MV-4-11 (cell line): Measurements from ENCODE around the gene RTP5.
A peak's percentile ranks its signal among the peaks of the same experiment; 100 is the strongest.
"Not testable (repeated sequence)": the region's sequence is repeated elsewhere in the genome, so short reads cannot be mapped to it uniquely, and the experiment has no call there.

Experiments
- DNase-seq: peaks from one replicate; lab custom pipeline; 2025; lab: John Stamatoyannopoulos, UW

Gene RTP5

DNA sequence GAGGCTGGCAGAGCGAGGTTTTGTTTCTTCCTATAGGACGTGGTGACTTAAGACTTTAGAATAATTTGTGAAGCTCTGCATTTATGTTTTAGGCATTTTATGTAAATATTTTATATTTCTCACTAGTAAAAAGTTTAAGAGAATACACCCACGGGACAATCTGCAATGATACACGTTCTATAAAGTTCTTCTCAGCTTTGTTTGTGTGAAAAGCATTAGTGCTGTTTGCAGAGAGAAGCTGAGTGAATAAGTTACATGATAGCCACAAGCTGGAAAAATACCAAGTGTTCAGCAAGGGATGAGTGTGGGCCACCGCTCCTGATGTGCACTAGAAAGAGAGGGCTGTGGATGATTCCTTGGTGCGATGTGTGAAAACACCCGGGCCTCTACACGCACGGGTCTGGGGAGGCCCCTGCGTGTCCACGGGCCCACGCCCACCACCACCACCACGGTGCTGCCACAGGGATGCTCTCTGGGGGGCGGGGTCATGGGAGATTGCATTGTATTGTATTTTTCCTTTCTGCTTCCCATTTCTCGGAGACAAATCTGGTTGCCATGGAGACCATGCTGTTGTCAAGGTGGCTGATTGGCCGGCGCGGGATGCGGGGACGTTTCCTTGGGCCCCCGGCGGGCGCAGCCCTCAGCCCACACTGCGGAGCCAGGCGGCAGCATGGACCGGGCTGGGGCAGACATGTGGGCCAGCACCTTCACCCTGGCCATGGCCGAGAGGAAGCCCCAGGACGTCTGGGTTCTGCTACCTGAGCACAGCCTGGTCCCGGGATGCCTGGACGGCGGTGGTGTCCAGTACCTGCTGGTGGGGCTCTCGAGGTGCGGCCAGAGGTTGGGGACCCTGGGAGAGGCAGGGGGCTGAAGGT lies at the start of gene RTP5:
RTP5 (plus strand) TSS at position 643 of the 875 bp plus-strand sequence; CDS start at position 671, 28 bp downstream.
- no peak for DNase-seq

DNA sequence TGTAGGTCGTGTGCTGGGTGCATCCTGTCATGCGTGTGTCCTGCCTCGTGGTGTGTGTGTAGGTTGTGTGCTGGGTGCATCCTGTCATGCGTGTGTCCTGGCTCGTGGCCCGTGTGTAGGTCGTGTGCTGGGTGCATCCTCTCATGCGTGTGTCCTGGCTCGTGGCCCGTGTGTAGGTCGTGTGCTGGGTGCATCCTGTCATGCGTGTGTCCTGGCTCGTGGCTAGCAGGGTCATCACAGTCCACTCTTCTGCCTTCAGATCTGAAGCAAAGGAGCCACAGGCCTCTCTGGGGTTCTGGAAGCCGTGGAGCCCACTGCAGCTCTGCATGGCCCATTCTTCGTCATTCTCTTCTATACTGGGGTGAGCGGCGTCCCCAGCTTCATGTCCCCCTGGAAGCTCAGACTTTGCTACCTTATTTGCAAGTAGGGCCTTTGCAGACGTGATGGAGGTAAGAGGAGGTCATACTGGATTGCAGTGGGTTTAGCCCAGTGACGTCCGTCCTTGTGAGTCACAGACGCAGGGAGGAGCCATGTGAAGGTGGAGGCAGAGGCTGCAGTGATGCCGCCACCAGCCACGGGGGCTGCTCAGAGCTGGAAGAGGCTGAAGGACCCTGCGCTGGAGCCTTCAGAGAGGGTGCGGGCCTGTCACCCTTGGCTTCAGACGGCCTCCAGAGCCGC lies 49.4 kb upstream of the RTP5 start:
- DNase-seq = not testable (repeated sequence)

DNA sequence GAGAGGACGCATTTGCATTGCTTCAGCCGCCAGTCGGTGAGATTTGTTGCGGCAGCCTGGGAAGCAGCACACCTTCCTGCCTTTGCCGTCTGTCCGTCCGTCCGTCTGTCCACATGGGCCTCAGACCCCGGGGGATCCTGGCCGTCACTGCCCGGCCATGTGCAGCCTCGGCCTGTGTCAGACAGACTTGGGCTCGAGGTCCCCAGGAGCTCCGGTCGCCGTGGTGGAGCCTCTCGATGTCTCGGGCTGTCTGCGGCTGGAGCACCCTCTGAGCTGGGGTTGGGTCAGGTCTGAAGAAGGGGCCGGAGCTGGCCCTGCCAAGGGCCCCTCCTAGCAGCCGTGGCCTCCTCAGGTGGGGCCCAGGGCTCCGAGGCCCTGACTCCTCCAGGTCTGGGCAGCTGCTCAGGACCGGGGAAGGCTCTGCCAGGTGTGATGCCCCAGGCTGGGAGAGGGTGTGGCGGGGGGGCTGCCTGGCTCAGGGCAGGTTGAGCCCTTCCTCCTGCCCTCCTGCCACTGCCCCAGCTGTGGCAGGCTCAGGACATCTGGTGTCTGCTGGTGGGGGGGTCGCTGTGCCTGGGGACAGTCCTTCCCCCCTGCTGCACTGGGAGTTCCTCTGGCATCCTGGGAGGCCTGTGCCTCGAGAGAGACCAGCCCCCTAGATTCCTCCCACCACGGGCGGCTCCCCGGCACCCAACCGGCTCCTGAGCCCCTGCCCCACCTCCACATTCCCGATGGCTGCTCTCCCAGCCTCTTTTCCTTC lies 48.7 kb upstream of the RTP5 start:
- DNase-seq = no peak

DNA sequence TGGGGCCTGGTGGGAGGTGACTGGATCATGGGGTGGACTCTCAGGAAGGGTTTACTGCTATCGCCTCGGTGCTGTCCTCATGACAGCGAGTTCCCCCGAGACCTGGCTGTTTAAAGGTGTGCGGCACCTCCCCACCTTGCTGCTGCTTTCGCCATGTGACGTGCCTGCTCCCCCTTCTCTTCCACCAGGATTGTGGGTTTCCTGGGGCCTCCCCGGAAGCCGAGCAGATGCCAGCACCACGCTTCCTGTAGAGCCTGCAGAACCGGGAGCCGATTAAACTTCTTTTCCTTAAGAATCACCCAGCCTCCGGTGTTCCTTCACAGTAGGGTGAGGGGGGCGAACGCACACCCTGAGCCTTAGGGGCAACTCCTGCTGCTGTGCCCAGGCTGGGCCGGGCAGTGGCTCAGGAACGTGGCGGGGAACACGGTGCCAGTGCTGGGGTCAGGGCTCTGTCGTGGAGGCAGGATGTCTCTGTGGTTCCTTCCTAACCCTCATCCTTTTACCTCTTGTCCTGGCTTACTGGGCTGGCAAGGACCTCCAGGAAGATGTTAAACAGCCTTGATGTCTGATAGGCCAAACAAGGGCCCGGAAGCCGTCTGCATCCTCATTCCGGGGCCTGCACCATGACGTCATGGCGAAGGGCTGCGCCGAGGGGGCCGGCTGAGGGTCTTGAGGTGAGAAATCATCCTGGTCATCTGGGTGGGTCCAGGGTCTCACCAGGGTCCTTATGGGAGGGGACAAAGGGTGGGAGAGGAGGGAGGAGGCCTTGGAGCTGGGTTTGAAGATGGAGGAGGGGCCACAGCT lies 47.9 kb upstream of the RTP5 start:
- DNase-seq = no peak

DNA sequence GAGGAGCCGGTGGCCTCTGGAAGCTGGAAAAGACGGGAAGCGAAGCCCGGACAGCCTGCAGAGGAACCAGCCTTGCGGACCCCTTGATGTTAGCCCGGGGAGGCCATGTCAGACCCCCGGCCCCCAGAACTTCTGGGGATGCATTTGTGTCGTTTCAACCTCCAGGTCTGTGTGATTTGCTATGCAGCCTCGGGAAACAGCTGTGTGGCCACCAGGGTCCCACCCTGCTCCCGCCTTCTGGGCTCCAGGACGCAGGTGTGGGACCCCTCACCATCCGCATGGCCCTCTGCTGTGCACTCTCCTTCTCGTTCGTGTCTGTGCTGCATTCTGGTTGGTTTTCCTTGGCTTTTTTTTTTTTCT lies 47.3 kb upstream of the RTP5 start:
- DNase-seq = no peak

DNA sequence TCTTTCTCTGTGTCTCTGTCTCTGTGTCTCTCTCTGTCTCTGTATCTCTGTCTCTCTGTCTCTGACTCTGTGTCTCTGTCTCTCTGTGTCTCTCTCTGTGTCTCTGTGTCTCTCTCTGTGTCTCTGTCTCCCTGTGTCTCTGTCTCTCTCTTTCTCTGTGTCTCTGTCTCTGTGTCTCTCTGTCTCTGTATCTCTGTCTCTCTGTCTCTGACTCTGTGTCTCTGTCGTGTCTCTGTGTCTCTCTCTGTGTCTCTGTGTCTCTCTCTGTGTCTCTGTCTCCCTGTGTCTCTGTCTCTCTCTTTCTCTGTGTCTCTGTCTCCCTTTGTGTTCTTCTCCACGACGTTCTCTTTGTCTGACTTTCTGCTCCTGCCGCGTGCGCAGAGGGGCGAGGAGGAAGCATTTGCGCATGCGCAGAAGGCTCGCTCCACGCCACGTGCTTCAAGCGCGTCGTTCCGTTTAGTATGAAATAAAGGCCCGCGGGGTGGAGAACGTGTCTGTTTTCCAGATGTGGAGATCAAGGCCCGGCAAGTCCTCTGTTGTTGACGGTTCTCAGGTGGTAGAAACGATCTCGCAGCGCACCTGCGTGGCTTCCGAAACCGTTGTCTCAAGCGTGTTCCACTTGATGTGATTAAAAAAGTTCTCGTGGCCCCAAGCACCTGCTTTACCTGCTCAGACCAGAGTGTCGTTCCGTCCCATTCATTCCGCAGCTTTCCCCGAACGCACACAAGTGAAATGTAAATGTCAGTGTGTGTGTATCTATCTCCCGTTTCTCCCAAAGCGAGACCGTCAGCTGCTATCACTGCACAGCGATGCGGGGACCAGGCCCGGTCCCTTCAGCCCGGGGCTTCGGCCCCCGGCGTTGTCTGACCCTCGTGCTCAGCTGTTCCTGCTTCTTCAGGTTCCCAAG lies 45.7 kb upstream of the RTP5 start:
- not testable (repeated sequence) for DNase-seq

DNA sequence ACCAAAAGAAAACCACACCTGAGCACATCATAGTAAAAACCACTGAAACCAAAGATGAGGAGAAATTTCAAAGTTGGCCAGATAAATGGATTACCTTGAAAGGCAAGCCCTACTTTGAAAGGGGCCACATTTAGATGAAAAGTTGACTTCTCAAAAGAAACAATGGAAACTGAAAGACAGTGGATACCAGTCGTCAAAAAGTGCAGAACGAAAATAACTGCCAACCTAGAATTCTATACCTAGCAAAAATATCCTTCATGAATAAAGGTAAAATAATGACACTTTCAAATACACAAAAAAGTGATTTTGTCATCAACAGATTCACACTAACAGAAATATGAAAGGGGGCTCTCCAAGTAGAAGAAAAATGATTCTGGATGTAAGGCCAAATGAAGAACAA lies 42.1 kb upstream of the RTP5 start:
- no peak for DNase-seq

DNA sequence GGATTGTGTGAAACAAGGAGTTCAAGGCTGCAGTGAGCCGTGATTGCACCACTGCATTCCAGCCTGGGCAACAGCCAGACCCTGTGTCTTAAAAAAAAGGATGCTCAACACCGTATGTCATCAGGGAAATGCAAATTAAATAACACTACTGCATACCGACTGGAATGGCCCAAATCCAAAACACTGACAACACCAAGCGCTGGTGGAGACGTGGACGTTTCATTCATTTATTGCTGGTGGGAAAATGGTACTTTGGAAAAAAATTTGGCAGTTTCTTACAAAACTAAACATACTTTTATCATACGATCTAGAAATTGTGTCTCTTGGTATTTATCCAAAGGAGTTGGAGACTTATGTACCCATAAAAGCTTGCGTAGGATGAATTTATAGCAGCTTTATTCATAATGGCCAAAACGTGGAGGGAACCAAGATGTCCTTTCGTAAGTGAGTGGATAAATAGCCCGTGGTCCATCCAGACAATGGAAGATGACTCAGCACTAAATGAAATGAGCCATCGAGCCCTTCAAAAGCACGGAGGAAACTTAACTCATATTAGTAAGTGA lies 36.3 kb upstream of the RTP5 start:
- no peak for DNase-seq

DNA sequence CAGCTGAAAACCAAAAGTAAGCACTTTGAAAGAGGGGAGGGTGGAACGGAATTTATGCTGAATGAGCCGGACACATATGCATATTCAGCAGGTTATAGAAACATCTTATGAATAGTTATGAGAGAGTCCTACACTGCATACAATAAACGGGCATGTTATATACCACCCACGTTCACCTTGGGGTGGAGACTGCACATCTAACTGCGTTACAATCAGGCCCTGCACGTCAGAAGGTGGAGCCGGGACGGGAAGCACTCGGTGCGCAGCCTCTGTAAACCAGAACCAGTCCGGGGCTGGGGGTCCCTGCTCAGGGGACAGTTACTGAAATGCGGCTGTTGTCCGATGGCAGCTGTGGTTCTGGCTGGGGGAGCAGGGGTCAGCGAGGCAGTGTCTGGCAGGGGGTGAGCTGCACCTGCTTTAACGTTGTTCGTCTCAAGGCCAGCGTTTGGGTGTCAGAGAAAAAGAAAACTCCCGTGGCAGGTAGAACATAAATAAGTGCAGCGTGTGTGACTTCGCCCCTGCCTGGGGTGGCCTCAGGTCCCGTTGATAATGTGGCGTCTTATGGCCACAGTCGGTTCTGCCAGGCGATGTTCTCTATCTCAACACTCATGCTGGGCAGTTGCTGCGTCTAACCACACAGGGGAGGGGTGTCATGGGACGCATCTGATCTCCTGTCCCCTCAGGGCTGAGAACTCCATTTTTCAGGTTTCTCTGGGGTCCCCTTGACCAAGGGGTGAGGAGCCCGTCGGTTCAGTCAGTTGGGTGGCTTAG lies 35.6 kb upstream of the RTP5 start:
- not testable (repeated sequence) for DNase-seq

DNA sequence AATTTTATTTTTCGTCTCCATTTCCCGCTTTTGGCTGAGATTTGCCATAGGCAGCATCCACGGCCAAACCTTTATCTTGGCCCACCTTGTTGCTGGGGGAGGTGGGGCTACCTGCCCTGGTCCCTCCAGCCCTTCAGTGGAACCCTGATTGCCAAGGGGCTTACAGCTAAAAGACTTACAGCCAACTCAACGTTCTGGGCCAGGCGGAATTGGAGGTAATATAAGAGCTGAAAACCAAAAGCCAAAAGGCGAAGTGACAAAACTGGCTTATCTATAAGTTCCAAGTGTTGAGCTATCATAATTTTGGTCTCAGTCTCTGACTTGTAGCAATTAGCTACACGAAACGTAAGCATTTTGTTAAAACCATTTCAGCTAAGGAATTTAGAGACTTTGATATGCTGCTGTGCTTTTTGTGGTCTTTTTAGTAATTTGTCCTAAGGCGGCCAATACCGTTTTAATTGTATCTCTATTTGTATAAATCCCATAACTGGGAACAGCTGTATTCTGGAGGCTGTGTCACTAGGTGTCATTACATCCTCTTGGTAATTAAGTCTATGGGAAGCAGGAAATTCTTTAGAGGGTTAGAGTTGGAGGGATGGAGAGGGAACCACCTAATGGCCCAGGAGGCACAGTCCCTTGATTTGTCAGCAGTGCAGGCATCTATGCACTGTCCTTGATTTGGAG lies 34.9 kb upstream of the RTP5 start:
- no peak for DNase-seq

DNA sequence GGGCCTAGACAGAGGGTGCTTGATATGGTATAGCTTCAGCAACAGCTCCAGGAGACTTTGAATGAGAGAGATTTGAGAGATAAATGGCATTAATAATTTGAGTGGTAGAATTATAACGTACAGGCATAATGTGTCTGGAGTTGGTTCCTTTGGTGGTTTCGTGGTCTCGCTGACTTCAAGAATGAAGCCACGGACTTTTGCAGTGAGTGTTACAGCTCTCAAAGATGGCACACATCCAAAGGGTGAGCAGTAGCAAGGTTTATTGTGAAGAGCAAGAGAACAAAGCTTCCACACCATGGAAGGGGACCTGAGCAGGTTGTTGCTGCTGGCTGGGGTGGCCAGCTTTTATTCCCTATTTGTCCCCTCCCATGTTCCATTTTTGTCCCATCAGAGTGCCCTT lies 33.9 kb upstream of the RTP5 start:
- peak; percentile 39 for DNase-seq

DNA sequence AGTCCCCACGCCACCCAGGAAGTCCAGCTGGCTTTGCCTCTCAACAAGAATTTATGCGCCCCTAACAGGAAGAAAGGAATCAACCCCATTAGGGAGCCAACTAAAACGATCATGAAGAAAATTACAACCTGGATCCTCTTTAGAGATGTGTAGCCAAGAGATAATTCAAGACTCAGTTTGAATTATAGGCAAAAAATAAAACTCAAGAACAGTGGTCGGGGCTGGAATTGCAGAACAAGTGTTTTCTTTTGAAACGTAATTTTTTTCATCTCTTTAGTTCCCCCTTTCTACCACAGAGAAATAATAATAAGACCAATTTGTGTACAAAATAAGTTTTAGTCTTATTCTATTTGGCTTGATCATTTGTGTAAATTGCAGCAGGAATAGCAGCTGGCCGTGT lies 33.2 kb upstream of the RTP5 start:
- no peak for DNase-seq

DNA sequence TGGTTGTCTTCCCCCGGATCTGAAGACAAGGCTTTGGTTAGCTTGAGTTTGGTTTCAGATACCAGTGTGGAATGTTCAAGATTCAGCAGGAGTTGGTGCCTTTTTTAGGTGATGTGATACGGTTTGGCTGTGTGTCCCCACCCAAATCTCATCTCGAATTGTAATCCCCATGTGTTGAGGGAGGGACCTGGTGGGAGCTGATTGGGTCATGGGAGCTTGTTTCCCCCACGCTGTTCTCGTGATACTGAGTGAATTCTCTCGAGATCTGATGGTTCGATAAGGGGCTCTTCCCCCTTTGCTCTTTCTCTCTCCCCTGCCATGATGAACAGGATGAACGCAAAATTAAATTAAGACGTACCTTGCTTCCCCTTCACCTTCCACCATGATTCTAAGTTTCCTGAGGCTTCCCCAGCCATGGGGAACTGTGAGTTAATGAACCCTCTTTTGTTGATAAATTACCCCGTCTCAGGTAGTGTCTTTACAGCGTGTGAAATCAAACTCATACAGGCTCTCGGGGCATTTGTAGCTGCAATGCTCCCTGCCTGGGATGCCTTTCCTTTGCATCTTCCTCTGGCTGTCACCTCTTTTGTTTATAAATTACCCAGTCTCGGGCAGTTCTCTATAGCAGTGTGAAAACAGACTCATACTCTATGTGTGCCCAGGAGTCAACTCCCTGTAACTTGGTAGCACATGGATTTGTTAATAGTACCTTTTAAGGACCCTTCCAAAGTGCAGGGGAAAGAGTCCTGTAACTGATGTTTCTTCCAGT lies 32.1 kb upstream of the RTP5 start:
- DNase-seq = no peak

DNA sequence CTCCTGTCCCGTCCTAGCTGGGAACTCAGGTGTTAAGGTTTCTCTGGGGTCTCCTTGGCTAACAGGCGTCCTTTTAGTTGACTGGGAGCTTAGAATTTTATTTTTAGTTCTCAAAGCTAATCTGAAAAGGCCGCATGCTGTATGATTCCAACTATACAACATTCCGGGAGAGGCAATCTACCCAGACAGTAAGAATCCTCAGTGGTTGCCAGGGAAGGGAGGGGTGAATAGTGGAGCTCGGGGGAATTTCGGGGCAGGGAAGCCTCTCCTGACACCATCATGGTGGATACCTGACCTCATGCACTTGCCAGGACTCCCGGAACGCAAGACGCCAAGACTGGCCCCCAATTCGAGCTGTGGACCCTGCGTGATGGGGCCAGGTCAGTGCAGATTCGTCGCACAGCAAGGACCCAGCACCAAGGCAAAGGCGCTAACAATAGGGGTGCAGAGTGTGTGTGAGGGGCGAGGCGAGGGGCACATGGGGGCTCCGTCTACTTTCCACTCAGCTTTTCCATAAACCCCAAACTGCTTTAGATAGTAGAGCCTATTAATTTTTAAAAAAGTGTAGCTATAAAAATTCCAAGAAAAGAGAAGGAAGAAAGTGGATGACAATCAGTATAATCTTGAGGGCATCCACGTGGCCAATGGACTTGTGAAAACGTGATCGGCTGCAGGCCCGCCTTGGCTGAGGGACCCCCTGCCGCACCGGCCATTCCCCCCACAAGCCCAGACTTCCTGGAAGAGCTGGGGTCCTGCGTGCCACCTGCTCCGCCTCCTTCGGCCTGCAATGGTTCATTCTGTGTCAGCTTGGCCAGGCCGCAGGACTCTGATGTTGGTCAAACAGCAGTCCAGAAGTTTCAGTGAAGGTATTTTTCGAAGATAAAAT lies 28.1 kb upstream of the RTP5 start:
- no peak for DNase-seq

DNA sequence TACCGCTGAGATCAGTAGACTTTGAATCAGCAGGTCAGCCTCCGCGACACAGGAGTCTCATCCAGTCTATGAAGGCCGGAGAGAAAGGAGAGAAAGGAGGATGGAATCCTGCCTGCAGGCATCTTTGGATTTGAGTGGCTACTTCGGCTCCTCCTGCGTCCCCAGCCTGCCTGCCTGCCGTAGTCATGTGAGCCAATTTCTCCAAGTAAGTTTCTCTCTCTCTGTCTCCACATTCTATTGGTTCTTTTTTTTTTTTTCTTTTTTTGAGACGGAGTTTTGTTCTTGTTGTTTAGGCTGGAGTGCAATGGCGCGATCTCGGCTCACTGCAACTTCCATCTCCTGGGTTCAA lies 27.5 kb upstream of the RTP5 start:
- DNase-seq = no peak

DNA sequence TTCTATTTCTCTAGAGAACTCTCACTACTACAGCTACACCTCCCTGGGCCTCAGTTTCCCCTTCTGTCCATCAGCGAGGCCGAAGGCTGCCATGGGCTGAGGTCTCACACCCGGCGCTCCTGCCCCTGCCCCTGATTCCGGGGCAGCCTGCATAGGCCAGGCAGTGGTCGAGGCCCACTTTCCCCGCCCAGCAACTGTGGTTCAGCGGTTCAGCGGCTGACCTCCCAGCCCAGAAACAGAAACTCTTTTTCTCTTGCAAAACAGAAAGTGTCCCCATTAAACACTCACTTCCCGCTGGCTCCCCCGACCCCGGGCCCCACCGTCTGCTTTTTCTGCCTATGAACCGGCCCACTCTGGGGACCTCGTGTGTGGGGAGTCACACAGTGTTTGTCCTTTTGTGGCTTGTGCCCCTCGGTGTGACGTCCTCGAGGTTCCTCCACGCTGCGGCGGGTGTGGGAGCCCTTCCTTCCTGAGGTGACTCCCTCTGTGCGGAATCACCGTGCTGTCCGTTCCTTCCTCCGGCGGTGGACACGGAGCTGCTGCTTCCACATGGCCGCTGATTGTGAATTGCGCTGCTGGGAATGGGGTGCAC lies 26.8 kb upstream of the RTP5 start:
- DNase-seq = peak; percentile 94
